GM18873 (cell line): Measurements from ENCODE around the gene FIGLA.

Experiments used
- ATAC-seq: cut with Tn5 transposase; IDR thresholded peaks from one replicate; pipeline ENCODE4 v1.9.1; 2021; ENCODE audit warnings: mild to moderate bottlenecking, moderate library complexity, moderate number of reproducible peaks; ENCODE audit not compliant: unreplicated experiment, low FRiP score

Gene FIGLA

DNA sequence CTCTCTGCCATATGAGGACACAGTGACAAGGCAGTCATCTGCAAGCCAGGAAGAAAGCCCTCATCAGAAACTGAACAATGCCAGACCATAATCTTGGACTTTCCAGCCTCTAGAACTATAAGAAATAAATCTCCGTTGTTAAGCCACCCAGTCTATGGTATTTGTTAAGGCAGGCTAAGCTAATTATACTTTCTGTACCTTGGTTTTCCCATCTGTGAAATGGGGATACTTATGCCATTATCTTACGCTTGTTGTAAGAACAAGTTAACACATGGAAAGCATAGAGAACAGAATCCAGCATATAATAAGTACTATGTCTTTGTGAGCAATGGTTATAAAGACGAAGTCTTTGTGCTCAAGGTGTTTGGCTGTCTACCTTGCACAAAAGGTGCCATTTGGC, 14.2 kb downstream of the FIGLA start:
- no peak for ATAC-seq

- no peak for ATAC-seq
Measured at GRCh38 chr2:70775141-70775540, 15.3 kb downstream of the FIGLA start.

- no peak for ATAC-seq
Measured at GRCh38 chr2:70772486-70773155, 17.8 kb downstream of the FIGLA start.

DNA sequence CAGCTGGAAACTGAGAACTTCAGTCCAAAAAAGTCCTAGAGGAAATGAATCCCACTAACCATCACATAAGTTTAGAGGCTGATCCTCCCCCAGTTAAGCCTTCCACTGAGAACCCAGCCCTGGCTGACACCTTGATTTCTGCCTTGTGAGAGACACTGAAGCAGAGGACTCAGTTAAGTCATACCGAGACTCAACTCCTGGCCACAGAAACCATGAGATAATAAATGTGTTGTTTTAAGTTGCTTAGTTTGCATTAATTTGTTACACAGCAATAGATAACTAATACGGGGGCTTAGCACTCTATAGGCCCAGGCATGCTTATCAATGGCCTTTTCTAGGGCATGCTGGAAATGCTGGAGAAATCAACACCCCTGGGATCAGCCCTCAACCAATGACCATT, 19.0 kb downstream of the FIGLA start:
- ATAC-seq = no peak

GRCh38 chr2:70769450-70769849, 21.0 kb downstream of the FIGLA start:
- no peak for ATAC-seq

GRCh38 chr2:70768590-70769085, 21.8 kb downstream of the FIGLA start:
- no peak for ATAC-seq

DNA sequence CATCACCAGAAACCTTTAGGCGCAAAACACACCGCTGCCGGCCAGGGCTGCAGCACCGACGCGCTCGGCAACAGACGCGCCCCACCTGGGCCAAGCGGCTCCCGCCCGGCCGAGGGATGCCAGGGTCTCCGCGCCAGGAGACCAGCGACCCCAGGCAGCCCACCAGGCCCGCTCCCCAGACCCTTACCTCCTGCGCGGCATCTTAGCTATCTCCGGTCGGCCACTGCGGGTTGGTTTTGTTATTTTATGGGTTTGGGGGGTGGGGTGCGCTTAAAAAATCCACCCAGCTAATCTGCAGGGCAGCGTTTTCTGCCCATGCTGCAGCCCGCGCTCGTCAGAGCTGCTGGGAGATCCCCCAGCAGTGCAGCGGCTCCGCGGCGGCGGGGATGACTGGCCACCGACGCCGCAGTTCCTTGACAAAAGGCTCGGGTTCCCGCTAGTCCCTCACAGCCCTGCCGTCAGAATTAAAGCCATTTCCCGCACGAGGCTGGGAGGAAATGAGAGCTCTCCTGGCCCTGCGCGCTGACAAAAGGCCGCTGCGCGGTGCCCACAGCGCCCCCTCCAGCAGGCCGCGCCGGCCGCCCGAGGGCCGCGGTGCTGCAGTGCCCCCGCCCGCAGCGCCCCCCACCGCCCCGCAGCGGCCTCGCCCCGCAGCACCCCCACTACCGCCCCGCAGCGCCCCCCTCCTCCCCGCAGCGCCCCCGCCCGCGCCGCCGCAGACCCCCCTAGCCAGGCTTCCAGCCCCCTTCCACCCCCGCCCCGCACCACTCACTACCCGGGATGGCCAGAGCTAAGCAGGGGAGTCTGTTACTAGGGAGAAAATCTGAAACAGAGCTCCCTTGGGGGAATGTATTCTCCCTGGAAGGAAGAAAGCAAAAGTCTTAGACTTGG, 22.5 kb downstream of the FIGLA start, which contains the start of gene ADD2:
Gene ADD2, minus strand, starts transcription at position 502 of the 891 bp plus-strand sequence. CDS start 61,792 bp downstream, outside the sequence.
- ATAC-seq = no peak

DNA sequence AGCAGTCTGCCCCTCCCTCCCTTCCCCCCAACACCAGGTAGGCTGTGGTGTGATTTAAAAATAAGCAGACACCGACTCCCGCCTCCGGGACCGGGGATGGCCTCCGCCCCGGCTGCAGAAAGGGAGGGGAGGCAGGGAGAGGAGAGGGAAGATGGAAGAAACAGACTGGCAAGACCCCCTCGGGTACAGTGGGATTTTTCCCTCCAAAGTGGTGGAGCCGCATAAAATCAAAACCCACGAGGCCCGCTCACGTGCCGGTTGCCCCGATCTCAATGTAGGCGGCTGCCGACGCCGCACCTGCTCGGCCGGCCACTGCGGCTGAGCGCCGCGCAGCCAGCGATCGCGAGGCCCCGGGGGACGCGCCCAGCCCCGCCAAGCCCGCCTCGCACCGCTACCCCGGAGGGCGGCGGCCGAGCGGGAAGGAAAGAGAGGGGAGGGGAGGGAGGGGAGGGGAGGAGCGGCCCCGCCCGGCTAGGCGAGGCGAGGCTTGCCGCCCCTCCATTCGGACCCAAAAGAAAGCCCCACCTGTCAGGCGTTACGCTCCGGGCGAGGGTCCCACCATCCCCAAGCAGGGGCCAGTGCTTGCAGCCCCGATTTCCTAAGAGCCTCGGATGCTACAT, 23.3 kb downstream of the FIGLA start:
- no peak for ATAC-seq

DNA sequence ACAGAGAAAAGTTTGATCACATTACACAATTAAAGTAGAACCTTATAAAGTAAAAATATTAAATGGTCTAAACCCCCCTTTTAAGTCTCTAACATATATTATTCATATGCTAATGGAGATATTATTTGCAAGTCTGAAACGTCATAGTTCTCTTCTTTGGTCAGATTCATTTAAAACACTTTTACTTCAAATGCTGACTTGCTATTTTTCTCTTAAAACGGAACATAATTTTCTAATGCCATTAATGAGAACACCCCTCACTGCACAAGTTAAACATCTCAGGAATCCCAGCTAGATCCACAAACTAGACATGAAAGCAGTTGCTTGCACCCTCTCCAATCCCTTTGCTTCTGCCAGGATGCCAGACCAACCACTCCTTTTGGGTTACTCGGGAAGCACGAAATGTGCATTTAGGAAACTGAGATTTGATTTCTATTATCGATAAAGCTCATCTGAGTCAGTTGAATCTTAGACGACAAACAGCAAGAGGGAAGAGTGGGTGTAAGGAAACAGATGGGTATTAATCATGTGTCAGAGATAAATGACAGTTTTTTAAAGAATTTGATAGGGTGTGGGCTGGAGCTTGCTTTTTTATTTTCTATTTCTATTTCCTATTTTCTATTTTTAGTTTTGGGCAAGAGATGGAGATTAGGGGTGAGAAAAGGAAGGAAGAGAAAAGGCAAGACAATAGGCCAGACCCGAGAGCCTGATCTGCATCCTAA, 23.9 kb downstream of the FIGLA start:
- no peak for ATAC-seq

GRCh38 chr2:70765507-70765906, 24.9 kb downstream of the FIGLA start:
- ATAC-seq = no peak

GRCh38 chr2:70759446-70759845, 31.0 kb downstream of the FIGLA start:
- ATAC-seq = no peak

DNA sequence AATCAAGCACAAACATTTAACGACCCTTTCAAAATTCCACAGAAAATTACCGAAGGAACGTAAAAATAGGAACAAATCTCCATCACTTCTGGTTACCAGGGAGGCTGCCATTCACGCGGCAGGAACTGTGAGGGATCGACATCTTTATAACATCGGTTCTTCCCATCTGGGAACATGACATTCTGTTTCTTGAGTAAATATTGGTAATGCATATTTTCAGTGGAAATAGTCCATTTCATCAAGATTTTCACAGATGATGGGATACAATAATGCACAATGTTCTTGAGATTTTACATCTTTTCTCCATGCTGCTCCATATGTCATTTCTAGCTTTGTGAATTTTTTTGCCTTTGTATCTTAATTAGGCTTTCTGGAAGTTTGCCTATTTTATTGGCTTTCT, 32.5 kb downstream of the FIGLA start:
- ATAC-seq = no peak

DNA sequence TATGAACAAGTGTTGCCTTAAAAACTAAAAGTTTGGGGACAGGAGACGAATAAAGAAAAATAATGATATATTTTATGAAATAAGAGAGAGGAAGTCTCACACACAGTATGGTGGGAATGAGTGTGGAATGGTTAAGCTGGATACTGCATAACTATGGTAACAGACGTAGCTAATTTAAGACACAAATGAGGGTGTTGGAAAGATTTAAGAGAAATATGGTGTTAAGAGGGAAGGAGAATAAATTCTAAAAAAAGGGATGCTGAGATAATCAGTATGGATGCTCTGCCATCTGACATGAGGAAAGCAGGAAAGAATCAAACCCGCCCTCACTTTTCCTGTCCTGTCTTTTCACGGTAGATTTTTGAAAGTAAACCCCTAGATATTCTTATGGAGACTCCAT, 33.1 kb downstream of the FIGLA start:
- ATAC-seq = no peak

GRCh38 chr2:70756128-70756527, 34.3 kb downstream of the FIGLA start:
- ATAC-seq = no peak

DNA sequence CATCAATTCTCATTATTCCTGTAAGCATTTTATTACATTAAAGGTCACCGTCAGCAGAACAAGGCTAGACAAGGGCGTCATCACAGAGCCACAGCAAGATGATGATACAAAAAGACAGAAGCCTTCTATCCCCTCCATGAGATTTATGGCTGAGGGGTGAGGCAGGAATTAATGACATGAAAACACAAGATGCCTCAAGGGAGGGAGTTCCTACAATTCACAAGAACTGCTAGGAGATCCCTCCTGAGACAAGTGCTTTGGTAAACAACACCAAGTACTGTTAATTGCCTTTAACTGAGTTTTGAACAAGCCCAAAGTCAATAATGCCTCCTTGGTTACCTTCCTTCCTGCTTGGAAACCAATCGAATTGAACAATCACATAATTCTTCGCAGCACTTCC, 36.5 kb downstream of the FIGLA start:
- ATAC-seq = no peak

DNA sequence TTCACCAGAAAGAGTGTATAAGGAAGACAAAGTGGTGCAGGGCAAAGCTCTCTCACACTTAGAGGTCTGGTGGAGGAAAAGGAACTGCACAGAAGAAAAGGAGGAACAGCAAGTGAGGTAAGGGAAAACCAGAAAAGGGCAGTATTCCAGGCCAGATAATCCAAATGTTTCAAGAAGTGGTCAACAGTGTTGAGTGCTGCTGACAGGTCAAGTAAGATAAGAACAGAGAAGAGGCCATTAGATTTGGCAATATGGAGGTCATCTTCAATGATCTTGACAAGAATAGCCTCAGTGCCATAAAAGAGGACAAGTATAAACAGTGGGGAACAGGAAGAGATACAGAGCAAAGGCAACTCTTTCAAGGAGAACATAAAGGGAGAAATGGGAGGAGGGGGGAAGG, 37.4 kb downstream of the FIGLA start:
- no peak for ATAC-seq

GRCh38 chr2:70752396-70752795, 38.0 kb downstream of the FIGLA start:
- ATAC-seq = no peak

DNA sequence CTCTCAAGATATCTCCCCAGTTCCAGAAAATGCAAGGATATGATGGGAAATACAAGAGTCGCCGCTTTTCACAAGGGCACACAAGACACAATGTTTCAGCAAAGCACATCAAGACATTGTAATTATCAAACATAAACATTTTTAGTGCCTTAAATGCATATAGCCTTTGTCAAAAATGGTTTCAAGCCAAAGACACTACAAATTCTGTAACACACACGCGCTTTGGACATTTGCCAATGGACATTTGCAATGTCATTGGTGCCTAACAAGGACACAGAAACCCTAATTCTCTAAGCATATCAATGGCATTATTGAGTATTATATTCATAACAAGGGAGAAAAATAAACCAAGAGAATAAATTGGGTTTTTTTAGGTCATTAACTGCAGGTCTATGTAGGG, 38.6 kb downstream of the FIGLA start:
- ATAC-seq = no peak

- ATAC-seq = no peak
Measured at GRCh38 chr2:70750320-70750719, 40.1 kb downstream of the FIGLA start.

GRCh38 chr2:70748002-70748784, 42.2 kb downstream of the FIGLA start:
- ATAC-seq = no peak
